Neural cell (in vitro differentiated cells): ENCODE measurements around the gene GNA15.

ENCODE experiments used
- CTCF ChIP-seq: fragments of 450-650 bp; IDR thresholded peaks from 2 replicates; pipeline ENCODE4 v1.5.1; 2014; ENCODE audit warnings: antibody characterized with exemption, mild to moderate bottlenecking, moderate library complexity; ENCODE audit not compliant: poor library complexity, severe bottlenecking
- EP300 ChIP-seq: fragments of 450-650 bp; conservative IDR thresholded peaks from 2 replicates; pipeline ENCODE4 v1.6.1; 2014; ENCODE audit warnings: antibody characterized with exemption, mild to moderate bottlenecking, moderate library complexity; ENCODE audit not compliant: poor library complexity, severe bottlenecking
- EZH2 ChIP-seq: fragments of 200-600, 300-800 bp; shearing (Covaris generic), sonication (generic); IDR thresholded peaks from 2 replicates; pipeline ENCODE4 v1.6.1; 2014; ENCODE audit warnings: antibody characterized with exemption, low read length, borderline replicate concordance, mild to moderate bottlenecking; ENCODE audit not compliant: insufficient read depth, poor library complexity, severe bottlenecking
- POLR2AphosphoS5 ChIP-seq: IDR thresholded peaks from 2 replicates; pipeline ENCODE4 v1.6.1; 2012
- REST ChIP-seq: IDR thresholded peaks from 2 replicates; pipeline ENCODE4 v1.6.1; 2012; ENCODE audit warnings: borderline replicate concordance
- TAF1 ChIP-seq: IDR thresholded peaks from 2 replicates; pipeline ENCODE4 v1.6.1; 2012; ENCODE audit warnings: low read depth

GRCh38 chr19:3149526-3150505, 14.0 kb downstream of the GNA15 start:
- TF ChIP-seq POLR2AphosphoS5 (no peak), EZH2 (no peak), EP300 (no peak), CTCF (no peak), REST (no peak), TAF1 (no peak)
